Activated gamma-delta T cell treated with anti-CD3 and anti-CD28 coated beads, Interleukin-2, amount 50 U/mL, for 16 hours (primary cell): ENCODE data around the gene ZHX3.
A peak's percentile ranks its signal among the peaks of the same experiment; 100 is the strongest.

Experiments
- DNase-seq: peaks from one replicate; pipeline ENCODE4 v3.0.0-alpha.2; 2020; ENCODE audit warnings: low read depth

ZHX3 gene

DNA sequence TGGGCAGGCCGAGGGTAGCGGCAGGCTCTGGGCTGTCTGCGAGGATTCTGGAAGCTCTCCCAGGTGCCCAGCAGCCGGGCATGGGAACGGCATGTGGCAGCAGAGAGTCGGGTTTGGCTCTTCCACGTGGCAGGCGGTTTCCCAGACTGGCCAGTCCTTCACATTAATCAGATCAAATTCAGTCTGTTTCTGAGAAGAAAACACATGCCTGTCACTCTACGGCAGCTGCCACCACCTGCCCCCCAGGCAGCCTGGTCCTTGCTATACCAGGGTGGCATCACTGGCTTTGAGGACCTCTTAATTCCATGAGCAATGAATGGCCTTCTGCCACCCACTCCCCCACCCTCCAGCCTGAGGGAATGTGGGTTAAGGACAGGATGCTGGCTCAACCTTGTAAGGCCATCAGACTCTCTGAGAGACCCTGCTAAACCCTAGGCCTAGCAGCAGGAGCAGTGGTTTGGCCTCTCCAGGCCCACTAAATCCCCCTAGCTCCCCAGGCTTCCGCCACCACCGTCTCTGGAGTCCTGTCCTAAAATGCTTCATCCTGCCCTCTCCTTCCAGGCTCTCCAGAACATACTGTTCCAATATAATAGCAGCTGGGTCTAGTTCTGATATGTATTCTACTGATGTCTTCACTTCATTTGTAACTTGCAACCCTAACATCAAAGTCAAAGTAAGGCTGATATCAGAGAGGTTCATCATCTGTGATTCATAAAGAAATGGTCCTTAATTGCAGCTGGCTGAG is 132.3 kb downstream of the ZHX3 start:
- DNase-seq: no peak

DNA sequence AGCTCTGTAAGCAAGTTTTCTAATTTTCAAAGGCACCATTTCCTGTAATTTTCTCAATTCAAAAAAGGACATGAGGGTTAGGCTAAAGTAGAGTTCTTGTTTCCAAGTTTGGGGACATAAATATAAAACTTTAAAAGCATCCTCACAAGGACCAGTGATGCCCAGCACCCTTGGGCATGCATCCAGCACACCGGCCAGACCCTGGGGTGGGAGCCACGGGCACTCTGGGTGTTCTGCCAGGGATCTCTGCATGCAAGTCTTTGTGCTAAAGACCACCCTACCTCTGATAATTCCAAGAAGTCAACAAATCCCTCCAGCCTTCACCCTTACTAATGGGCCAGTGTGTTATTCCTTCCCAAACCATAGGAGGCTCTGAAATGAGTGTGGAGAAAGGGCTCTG is 133.7 kb downstream of the ZHX3 start:
- DNase-seq: no peak

DNA sequence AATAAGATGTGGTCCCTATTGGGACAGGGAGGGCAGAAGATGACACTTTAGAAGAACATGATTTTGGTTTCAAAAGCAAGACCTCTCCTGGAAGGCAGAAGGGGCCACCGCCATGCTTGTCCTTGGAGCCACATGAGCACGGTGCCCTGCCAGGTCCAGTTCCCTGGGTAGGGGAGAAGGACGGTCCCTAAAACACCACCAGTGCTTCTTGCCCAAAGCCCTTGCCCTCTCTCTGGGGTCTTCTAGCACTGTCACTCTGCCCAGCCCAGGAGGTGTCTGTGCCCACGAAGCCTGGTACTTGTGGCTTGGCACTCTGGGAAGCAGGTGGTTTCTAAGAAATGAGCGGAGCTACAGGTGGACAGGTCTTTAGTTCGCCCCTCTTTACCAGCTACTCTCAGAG is 134.1 kb downstream of the ZHX3 start:
- no peak for DNase-seq

DNA sequence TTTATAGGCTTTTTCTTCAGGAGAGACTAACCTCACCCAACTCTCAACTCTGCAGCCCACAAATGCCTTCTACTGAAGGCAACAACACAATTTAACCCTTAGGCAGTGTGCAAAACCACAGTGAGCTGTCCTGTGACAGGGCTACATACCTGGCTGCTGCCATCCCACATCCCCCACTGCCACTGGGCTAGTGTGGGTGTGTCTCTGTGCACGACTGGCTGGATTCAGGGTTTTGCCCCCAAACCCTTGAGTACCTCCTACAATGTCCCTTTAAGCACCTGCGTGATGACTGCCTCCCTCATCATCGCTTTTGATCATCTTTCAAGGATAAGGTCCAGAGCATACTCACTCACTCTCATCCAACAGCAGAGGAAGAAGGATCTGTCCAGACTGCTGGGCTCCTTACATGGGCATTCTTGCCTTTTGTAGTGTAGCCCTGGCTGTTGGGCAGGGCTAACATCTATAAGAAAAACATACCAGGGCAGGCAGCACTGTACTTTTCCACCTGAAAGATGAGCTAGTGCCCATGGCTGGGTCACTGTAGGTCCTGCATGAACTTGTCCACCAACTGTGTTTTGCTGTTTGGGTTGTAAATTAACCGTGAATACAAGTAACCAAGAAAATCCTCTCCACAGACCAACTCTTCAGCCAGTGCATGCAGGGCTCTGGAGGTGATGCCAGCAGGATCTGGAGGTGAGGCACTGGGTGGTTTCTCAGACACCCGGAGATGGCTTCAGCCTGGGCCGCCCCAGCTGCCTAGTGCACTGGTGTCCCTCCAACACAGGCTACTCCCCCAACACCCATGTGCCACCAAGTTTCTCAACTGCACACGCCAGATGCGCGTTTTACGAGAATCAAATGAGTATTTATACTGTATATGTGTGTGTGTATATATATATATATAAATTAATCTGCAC is 135.0 kb downstream of the ZHX3 start:
- no peak for DNase-seq

DNA sequence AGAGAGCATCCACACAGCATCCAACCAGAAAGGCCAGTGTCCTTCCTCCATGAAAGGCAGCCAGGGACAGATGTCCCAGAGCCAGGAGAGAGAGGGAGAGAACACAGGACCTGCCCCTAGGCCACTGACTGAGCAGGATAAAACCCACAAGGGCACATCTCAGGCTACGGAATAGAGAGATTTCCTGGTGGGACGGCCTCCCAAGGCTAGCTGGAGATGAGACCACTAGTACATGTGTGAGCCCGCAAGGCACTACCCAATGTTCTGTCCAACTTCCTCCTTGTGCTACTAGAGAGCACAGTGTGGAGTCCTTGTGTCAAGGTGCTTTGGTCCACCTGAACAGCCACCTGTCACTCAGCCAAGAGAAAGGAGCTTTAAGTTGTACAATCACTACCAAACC is 136.0 kb downstream of the ZHX3 start:
- DNase-seq: no peak

DNA sequence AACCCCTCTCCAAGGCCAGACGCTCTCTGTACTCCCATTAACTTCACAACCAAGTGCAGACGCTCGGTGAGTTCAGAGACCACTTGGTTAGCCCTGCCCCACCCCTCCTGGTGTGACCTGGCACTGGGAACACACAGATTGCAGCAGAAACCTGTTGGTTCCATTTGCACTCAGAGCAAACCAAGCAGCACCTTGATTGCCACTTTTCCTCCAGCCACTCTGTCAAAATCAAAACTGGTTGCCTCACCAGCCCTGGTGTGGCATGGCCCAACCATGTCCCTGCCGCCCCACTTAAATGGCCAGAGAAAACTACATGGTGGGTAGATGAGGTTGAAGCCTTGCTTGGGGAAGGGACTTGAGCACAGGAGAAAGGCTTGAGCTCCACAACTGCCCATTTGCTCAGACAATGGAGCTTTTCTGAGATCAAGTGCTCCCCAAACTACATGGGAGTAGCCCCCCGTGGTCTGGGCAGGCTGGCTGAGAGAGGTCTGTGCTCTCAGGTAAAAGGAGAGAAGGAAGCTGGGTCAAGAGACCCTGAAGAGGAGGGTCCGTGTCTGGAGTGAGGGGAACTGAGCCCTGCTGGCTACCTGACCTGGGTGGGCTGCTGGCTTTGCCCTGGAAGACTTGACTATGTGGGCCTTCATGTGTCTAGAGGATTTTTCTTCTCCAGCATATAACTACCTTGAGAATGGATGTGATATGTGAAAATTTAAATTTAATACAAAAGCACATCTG is 136.8 kb downstream of the ZHX3 start:
- DNase-seq: no peak

DNA sequence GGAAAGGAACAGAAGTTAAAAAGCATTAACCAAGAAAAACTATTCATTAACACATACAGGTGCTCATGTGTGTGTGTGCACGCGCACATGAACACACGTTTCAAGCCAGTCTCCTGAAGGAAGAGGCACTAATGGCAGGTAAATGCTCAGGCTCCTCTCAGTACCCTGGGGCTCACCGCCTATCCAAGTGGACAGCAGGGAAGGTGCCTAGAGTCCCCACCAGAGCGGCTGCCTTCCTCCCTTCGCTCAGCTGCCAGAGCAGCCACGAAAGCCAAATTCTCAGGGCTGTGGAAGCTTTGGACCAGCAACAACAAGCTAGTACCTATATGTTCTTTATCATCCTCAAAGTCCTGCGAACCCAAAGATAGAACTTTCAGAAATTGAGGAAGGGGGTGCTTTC is 137.6 kb downstream of the ZHX3 start:
- DNase-seq: no peak

DNA sequence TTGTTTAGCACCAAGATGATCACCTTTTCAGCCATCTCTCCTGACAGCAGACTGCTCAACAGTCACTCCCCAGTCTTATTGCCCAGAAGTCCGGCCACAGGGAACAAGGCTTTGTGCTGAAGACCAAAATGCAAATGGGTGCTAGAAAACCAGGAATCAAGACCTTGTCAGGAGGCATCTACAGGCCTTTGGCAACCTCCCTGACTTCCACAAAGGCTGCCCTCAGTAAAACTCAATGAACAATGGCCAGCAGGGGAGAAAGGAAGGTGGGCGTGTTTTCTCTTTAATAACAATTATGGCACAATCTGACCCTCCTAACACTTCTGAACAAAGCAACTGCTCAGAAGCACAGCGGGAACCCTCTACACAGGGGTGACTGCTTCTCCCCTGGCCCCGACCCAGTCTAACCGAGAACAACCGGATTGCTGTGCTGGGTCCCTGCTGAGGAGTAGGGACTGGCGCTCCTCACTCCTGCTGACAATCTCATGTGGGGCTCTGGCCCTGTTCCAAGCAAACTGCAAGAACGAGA is 138.6 kb downstream of the ZHX3 start:
- DNase-seq: no peak

DNA sequence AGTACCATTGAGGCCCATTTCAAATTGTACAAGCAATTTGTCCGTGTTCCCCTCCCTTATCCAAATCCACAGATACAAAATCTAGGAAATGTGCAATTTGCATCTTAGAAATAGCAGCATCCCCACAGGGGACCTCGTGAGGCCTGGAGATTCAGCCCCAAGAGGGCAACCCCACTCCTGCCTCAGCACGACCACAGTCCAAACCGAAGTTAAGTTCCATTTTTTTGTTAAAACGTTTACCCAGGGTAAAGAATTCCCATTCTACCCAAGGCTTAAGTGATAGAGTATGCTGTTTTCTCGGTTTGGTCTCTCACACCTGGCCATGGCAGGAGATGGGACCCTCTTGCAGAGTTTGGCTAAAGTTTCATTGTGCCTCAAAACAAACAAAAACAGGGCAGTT is 139.0 kb downstream of the ZHX3 start:
- no peak for DNase-seq

DNA sequence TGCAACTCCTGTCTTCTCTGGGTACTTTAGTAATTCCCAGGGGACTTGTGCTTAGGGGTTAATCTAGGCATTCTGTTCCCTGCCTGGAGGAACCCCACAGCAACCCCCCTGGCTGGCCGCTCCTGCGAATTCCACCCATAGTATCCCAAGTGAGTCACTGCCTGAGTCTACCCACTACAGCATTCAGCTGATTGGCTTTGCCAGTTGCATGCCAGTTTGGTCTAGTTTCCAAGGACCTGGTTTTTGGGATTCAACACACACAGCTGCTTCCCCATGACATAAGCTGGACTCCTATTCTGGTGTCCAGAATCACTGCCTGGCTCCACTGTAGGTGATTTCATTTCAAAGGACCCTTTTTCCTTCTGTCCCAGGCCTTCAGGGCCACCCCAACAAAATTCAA is 139.9 kb downstream of the ZHX3 start:
- DNase-seq: no peak

DNA sequence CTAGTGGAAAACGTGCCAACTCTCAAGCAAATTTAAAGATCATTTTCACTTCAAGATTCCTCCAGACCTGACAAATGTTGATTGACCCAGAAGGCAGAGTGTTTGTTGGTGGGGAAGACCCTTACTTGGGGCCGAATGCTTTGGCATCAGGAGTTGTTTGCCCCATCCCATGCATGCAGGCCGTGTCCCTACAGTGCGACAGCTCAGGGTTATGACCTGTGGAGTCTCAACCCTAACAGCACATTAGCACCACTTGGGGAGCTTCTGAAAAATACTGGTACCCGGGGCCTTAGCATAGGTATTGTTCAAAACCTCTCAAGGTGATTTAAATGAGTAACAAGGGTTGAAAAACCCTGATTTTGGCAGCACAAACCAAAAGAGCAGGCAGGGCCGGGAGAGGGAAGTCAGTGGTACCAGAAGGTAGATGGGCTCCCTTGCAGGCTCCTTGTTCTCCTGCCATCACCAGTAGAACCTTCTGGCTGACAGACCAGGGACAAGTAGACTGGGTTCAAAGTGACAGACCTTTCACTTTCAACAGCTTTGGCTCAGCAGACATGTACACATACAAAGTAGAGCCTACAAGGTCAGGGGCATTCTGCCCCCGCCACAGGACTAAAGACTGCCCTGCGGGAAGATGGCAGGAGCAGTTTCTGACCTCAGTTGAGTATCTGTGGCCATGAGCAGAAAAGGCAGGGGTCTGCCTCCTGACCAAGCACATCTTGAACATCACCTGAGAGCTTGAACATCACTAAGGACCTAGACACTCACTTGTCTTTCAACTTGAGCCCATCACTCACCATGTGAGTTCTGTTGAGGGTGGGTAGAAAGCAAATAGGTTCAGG is 140.6 kb downstream of the ZHX3 start:
- no peak for DNase-seq

DNA sequence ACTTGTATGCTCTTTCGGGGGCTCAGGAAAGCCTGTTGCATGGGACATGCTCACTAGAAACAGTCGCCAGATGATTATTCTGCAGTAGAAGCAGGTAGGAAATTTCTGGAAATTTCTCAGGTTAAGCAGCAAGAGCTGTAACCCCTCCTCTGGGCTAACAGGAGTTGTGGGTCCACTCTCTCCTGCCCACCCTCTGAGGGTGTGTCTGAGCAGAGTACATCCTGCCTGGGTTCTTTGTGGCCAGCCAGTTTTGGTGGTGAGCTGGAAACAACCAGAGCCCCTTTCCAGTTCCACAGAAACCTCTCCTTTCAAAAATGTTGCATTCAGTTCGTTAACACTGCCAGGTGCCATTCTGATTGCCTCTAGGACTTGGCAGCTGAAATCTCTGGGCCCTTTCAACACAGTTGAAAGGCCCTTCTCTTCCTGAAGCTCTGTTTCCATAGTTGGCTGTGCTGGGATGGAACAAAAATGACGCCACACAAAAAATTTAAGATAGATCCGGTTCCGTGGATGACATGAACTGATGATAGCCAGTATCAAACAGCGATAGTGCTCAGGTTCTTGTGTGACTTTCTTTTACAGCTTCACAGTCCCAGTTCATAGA is 141.7 kb downstream of the ZHX3 start:
- no peak for DNase-seq

DNA sequence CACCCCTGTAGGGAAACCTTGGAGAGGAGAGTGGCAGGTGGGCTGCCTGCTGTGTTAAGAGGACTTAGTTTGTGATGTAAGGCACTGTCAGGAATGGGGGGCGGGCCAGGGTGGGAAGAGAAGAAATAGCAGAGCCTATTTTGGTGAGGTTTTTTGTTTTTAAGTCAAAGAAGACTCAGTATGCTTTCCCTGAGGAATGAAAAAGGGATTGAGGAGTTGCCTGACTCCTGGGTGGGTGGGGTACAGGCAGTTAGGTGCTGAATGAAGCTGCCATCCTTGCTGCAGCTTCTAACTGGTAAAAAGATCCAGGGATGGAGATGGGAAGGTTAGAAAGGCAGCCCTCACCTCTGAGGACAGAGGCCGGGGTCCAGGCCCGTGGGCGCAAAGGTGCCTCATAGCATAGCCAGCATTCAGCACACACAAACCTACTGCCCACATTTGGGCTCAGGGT is 142.3 kb downstream of the ZHX3 start:
- no peak for DNase-seq

DNA sequence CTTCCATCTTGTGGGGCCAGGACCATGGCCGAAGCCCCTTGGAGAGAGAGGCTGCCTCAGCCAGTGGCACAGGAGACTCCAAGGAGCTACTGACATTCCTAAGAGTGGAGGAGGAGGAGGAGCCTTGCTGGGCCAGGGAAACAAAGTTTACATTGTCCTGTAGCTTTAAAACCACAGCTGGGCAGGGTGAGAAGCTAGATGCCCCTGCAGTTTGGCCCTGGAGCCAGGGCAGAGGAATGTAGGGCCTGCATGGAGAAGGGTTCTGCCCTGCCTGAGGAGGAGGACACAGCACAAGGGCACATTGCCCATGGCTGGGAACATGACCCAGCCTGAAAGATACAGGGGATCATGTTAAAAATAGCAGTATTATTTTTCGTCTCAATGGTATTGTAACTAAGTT is 142.7 kb downstream of the ZHX3 start:
- DNase-seq: no peak

DNA sequence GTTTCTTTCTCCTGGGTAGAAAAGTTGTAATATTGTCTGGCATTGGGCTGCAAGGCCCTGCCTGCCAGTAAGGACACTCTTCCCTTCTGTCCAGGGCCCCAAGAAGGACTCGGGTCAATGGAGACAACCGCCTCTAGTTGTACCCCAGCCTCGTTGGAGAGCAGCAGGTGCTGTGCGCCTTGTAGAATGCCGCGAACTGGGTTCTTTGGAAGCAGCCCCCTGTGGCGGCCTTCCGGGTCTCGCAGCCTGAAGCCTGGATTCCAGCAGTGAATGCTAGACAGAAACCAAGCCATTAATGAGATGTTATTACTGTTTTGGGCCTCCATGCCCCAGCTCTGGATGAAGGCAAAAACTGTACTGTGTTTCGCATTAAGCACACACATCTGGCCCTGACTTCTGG is 143.2 kb downstream of the ZHX3 start:
- DNase-seq: no peak

DNA sequence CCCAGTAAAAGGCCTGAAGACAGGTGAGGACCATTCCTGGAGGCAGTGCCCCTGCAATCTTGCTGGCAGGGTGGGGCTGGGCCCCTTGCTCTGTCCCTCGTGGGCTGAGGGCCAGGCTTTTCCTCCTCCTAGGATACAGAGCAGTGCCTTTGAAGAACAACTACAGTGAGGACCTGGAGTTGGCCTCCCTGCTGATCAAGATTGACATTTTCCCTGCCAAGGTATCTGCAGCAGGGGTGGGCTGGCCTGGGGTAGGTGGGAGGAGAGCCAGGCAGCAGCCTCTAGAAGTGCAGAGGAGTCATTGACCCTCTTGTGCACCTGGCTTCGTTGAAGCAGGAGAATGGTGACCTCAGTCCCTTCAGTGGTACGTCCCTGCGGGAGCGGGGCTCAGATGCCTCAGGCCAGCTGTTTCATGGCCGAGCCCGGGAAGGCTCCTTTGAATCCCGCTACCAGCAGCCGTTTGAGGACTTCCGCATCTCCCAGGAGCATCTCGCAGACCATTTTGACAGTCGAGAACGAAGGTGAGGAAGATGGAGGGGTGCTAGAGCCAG is 143.7 kb downstream of the ZHX3 start:
- DNase-seq: no peak

DNA sequence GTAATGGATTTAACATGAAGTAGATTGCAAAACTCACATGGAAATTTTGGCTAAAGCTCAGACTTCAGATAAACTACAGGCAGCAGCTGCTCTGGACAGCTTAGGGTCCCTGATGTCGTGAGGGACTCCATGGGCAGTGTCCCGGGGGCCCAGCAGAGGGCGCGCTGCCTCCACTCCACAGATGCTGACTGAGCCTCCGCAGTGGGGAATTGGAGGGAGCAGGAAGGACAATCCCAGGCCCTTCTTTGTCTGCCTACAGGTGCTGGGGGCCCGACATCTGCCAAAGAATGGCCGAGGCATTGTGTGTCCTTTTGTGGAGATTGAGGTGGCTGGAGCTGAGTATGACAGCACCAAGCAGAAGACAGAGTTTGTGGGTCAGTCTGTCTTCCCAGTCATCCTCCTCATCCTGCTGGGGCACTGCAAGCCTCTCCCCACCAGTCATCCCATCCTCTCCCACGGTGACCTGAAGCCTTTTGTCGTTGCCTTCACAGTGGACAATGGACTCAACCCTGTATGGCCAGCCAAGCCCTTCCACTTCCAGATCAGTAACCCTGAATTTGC is 144.3 kb downstream of the ZHX3 start:
- DNase-seq: peak; percentile 57

DNA sequence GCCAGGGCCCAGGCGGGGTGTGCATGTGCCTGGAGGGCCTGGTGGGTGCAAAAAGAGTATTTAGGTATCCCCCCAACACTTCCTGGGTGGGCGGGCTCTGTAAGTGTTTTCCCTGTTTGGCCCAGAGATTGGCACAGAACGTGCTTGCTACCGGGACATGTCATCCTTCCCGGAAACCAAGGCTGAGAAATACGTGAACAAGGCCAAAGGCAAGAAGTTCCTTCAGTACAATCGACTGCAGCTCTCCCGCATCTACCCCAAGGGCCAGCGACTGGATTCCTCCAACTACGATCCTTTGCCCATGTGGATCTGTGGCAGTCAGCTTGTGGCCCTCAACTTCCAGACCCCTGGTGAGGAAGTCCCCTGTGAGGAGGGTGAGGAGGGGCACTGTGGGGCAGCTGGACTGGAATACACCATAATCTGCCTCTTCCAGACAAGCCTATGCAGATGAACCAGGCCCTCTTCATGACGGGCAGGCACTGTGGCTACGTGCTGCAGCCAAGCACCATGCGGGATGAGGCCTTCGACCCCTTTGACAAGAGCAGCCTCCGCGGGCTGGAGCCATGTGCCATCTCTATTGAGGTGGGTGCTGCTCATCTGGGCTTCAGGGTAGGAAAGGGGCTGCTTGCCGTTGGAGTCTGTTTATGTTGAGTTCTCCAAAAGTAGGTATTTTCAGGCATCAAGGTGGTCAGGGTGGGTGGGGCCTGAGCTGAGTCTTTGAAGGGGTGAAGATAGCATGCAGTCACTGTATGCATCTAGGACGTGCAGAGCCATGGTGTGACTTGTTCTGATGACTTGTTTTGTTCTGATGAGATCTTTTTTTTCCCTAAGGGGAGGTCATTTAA is 145.0 kb downstream of the ZHX3 start:
- DNase-seq: no peak

DNA sequence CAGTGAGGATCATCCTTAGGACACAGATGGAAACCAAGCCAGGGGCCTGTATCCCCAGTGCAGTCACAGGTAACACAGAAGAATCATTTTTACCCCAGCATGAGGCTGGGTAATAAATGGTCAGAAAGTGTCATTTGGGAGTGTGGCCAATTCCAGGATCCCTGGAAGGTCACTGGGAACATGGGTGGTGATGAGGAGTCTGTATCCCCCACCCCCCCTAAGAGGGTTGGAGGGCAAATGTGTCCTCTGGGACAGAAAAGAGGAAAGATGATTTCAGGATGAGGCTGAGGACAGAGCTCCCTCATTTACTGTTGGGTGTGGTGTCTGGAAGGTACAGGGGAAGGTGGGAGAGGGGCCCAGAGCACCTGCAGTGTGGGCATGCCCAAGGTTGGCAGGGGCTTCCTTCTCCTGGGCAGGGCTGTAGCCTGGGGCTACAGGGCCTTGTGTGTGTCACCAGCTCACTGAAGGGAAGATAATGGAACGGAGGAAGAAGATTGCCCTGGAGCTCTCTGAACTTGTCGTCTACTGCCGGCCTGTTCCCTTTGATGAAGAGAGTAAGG is 145.7 kb downstream of the ZHX3 start:
- no peak for DNase-seq
